ENCODE data around the gene CSF2. TPM values are rescaled to one million over a fixed set of nuclear protein-coding genes. Genes with fewer than 3 reads are reported as not detected.

Gene CSF2
- total RNA-seq, 2 experiments from 2014 or later, result not detected

- ChIA-PET CTCF (no interaction called here), POLR2A (interaction anchor here (1.6 kb wide), 1 partner anchor 9 kb away, joined by 6 read pairs; no protein-coding TSS in a partner anchor)
- Histone ChIP-seq H3K27ac (ENCODE audit: low read depth in 1 of 2, low read length in 2 of 2) (no peak overlapping the region), H3K4me1 (ENCODE audit: insufficient read depth, low read length) (peaks cover 31% of the 10 kb centered on the region), H3K4me3 (ENCODE audit: low read length) (no peak overlapping the region), H3K27me3 (ENCODE audit: control insufficient read depth in 1 of 2, insufficient read depth in 2 of 2, low read length in 2 of 2) (no peaks in the 10 kb centered on the region), H3K36me3 (ENCODE audit: insufficient read depth, low read length) (no peaks in the 10 kb centered on the region), H3K9me3 (ENCODE audit: control insufficient read depth in 1 of 2, insufficient read depth in 1 of 2, low read length in 2 of 2) (no peaks in the 10 kb centered on the region)
- Mint-ChIP-seq H3K4me3 (no peak overlapping the region), H3K36me3 (ENCODE audit: low read depth) (no peaks in the 10 kb centered on the region), H3K27ac (no peak overlapping the region), H3K4me1 (ENCODE audit: low read depth) (peaks cover 11% of the 10 kb centered on the region), H3K27me3 (no peaks in the 10 kb centered on the region), H3K9me3 (peaks cover 2% of the 10 kb centered on the region)
- no peak for TF ChIP-seq CTCF (IDR thresholded peaks at IDR 0.05)
- intact Hi-C loops (cut with DNase I, micrococcal nuclease), result no loop called here
- no peak for DNase-seq
- no peak for ATAC-seq (ENCODE audit: poor library complexity)
Measured at GRCh38 chr5:132093271-132093670, 19.7 kb downstream of the CSF2 start.

- CTCF ChIA-PET, result no interaction called here
- Mint-ChIP-seq H3K4me3 (no peak overlapping the region), H3K9me3 (peaks cover 2% of the 10 kb centered on the region), H3K36me3 (ENCODE audit: low read depth) (no peaks in the 10 kb centered on the region), H3K27me3 (no peaks in the 10 kb centered on the region), H3K27ac (no peak overlapping the region), H3K4me1 (ENCODE audit: low read depth) (peaks cover 20% of the 10 kb centered on the region)
- Histone ChIP-seq H3K4me3 (ENCODE audit: low read length) (no peak overlapping the region), H3K4me1 (ENCODE audit: insufficient read depth, low read length) (peaks cover 38% of the 10 kb centered on the region), H3K9me3 (ENCODE audit: control insufficient read depth in 1 of 2, insufficient read depth in 1 of 2, low read length in 2 of 2) (no peaks in the 10 kb centered on the region), H3K27me3 (ENCODE audit: control insufficient read depth in 1 of 2, insufficient read depth in 2 of 2, low read length in 2 of 2) (no peaks in the 10 kb centered on the region), H3K27ac (ENCODE audit: low read depth in 1 of 2, low read length in 2 of 2) (no peak overlapping the region), H3K36me3 (ENCODE audit: insufficient read depth, low read length) (no peaks in the 10 kb centered on the region)
- ATAC-seq (ENCODE audit: poor library complexity) (no peak), DNase-seq (peak in 1 of 14 experiments; percentile 34)
- no peak for TF ChIP-seq CTCF (IDR thresholded peaks at IDR 0.05)
- POLR2A ChIA-PET, result interaction anchor here (1.6 kb wide), 1 partner anchor 8 kb away, joined by 6 read pairs; no protein-coding TSS in a partner anchor
- intact Hi-C loops (cut with DNase I, micrococcal nuclease), result no loop called here
Measured at GRCh38 chr5:132094393-132095076, 20.9 kb downstream of the CSF2 start.

- no peaks in the 10 kb centered on the region for H3K27me3 ChIP-seq (ENCODE audit: control insufficient read depth in 1 of 2, insufficient read depth in 2 of 2, low read length in 2 of 2)
- no peaks in the 10 kb centered on the region for H3K36me3 Mint-ChIP-seq (ENCODE audit: low read depth)
- H3K36me3 ChIP-seq (ENCODE audit: insufficient read depth, low read length), result no peaks in the 10 kb centered on the region
- H3K4me3 Mint-ChIP-seq, result no peak overlapping the region
- H3K27me3 Mint-ChIP-seq, result no peaks in the 10 kb centered on the region
- H3K27ac ChIP-seq (ENCODE audit: low read depth in 1 of 2, low read length in 2 of 2), result no peak overlapping the region
- H3K9me3 Mint-ChIP-seq, result peaks cover under 1% of the 10 kb centered on the region
- H3K27ac Mint-ChIP-seq, result no peak overlapping the region
- no peak overlapping the region for H3K4me3 ChIP-seq (ENCODE audit: low read length)
- intact Hi-C loops (cut with DNase I, micrococcal nuclease), result no loop called here
- no peak for TF ChIP-seq CTCF (IDR thresholded peaks at IDR 0.05)
- ChIA-PET POLR2A (interaction anchor here (0.8 kb wide), 1 partner anchor 543 kb away, joined by 3 read pairs; no protein-coding TSS in a partner anchor), CTCF (no interaction called here)
- no peaks in the 10 kb centered on the region for H3K9me3 ChIP-seq (ENCODE audit: control insufficient read depth in 1 of 2, insufficient read depth in 1 of 2, low read length in 2 of 2)
- peaks cover 41% of the 10 kb centered on the region for H3K4me1 ChIP-seq (ENCODE audit: insufficient read depth, low read length)
- no peak for ATAC-seq (ENCODE audit: poor library complexity)
- DNase-seq, result no peak
- peaks cover 25% of the 10 kb centered on the region for H3K4me1 Mint-ChIP-seq (ENCODE audit: low read depth)
Measured at GRCh38 chr5:132095077-132095410, 21.5 kb downstream of the CSF2 start.

All from CD4-positive, alpha-beta T cell (primary cell).